HG03108 (cell line): ENCODE data around the gene ZNF280B.
"Not testable (repeated sequence)": the region's sequence is repeated elsewhere in the genome, so short reads cannot be mapped to it uniquely, and the experiment has no call there.

Source experiments
- ATAC-seq: cut with Tn5 transposase; IDR thresholded peaks from one replicate; pipeline ENCODE4 v1.9.1; 2021; ENCODE audit warnings: moderate library complexity; ENCODE audit not compliant: unreplicated experiment

Gene ZNF280B

DNA sequence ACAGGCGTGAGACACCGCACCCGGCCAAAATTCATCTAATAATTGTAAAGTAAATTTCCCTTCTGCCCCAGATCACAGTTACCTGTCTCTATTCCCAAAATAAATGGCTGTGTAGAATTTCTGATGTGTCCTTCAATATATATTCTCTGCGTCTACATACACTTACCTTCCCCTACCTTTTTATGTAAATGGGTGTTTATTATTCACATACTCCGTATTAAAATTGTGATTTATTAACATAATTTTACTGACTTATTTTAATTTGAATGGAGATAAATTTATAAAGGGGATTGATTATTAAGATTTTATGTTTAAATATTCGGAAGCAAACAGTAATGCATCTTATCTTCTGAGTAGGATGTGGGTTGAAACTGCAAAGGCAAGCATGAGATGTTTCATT, 28.0 kb upstream of the ZNF280B start:
- ATAC-seq = no peak

DNA sequence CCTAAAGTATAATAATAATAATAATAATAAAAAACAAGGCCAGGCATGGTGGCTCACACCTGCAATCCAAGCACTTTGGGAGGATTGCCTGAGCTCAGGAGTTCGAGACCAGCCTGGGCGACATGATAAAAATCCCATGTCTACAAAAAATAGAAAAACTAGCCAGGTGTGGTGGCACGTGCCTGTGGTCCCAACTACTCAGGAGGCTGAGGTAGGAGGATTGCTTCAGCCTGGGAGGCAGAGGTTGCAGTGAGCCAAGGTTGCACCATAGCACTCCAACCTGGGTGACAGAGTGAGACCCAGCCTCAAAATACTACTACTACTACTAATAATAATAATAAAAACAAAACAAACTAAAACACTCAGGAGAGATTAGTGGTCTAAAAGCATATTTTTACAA, 27.1 kb upstream of the ZNF280B start:
- ATAC-seq = no peak

DNA sequence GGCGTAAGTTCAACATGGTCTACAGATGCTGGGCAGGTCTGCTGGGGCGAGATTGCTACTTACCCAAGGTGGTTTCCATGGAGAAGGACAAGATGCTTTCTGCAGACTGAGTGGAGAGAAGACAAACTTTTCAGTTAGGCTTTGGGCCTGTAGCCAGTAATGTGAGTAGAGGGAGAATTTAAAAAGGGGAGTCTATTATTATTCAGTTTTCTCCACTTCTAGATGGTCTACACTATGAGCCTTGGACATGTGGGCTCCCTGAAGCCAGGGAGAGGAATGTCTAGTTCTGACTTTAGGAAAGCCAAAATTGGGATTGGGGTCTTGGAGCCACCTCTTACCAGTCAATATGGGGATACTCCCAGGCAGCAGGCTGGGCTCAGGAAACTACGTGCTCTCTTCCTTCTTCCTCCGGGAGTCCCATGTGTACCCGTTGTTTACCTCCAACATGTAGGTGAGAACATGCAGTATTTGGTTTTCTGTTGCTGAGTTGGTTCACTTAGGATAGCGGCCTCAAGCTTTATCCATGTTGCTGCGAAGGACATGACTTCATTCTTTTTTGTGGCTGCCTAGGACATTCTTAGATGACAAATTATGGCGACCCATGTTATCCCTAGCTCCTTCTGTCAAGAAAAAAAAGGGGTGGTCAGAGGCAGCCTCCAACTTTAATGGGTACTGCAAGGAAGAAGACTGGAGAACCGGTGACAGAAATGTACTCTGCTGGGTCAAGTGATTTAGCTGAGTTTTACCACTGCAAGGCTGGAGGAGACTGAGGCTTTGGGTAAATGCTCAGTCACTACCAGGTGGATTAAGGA, 26.3 kb upstream of the ZNF280B start:
- ATAC-seq = no peak

DNA sequence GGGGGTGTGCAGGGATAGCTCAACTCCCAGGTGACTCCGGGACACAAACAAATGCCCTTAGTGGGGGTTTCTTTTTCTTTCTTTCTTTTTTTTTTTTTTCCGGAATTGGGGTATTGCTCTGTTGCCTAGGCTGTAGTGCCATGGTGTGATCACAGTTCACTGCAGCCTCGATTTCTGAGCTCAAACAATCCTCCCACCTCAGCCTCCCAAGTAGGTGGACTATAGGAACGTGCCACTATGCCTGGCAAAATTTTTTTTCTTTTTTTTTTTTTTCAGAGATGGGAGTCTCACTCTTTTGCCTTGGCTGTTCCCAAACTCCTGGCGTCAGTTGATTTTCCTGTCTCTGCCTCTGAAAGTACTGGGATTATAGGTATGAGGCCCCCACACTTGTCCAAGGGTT, 25.3 kb upstream of the ZNF280B start:
- no peak for ATAC-seq

DNA sequence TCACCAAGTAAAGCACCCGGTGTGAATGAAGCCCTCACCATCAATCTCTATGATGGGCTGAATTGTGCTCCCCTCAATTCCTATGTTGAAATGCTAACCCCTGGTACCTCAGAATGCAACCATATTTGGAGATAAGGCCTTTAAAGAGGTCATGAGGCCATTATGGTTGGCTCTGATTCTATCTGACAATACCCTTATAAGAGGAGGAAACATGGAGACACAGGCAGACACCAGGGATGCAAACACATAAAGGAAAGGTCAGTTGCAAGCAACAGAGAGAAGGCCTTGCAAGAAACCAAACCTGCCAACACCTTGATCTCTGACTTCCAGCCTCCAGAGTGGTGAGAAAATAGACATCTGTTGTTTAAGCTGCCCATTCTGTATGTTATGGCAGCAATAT, 24.9 kb upstream of the ZNF280B start:
- no peak for ATAC-seq

DNA sequence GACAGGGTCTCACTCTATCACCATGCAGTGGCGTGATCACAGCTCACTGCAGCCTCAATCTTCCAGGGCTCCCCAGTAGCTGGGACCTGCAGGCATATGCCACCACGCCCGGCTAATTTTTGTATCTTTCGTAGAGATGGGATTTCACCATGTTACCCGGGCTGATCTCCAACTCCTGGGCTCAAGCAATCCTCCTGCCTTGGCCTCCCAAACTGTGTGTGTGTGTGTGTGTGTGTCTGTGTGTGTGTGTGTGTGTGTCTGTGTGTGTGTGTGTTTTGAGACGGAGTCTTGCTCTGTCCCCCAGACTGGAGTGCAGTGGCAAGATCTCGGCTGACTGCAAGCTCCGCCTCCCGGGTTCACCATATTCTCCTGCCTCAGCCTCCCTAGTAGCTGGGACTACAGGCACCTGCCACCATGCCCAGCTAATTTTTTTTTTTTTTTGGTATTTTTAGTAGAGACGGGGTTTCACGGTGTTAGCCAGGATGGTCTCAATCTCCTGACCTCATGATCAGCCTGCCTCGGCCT, 24.1 kb upstream of the ZNF280B start:
- not testable (repeated sequence) for ATAC-seq

DNA sequence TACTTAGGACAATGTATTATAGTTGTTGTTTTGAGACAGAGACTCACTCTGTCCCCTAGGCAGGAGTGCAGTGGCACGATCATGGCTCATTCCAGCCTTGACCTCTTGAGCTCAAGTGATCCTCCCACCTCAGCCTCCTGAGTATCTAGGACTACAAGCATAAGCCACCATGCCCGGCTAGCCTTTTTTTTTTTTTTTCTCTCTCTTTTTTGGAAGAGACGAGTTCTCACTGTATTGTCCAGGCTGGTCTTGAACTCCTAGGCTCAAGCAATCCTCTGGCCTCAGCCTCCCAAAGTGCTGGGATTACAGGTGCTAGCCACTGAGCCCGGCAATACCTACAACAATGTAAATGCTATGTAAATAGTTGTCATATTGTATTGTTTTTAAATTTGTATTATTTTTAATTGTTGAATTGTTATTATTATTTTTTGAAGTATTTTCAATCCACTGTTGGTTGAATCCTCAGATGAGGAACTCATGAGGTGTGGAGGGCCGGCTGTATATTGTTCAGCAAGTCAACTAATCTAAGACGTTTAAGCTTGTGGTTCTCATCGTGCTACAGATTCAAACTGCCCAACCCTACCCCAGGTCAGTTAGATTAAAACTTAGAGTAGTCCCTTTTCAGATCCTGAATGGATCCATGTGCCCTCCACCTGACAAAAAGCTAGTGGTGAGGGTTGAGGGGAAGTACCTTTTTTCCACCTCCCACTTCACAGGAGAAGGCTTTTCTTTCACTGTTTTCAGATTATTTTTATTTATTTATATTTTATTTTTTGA, 23.4 kb upstream of the ZNF280B start:
- ATAC-seq = no peak

DNA sequence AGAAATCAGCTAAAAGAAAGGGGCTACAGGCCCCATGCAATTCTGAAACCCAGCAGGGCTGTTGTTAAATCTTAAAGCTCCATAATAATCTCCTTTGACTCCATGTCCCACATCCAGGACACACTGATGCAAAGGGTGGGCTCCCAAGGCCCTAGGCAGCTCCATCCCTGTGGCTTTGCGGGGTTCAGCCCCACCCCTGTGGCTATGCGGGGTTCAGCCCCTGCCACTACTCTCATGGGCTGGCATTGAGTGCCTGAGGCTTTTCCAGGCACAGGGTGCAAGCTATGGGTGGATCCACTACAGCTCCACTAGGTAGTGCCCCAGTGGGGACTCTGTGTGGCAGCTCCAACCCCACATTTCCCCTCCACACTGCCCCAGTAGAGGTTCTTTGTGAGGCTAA, 20.2 kb upstream of the ZNF280B start:
- ATAC-seq = no peak

DNA sequence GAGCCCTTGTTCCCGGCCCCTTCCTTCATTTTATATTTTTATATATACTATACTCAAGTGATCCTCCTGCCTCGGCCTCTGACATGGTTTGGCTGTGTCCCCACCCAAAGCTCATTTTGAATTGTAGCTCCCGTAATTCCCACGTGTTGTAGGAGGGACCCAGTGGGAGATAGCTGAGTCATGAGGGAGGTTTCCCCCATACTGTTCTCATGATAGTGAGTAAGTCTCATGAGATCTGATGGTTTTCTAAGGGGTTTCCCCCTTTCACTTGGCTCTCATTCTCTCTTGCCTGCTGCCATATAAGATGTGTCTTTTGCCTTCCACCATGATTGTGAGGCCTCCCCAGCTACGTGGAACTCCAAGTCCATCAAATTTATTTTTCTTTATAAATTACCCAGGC, 18.8 kb upstream of the ZNF280B start:
- no peak for ATAC-seq

DNA sequence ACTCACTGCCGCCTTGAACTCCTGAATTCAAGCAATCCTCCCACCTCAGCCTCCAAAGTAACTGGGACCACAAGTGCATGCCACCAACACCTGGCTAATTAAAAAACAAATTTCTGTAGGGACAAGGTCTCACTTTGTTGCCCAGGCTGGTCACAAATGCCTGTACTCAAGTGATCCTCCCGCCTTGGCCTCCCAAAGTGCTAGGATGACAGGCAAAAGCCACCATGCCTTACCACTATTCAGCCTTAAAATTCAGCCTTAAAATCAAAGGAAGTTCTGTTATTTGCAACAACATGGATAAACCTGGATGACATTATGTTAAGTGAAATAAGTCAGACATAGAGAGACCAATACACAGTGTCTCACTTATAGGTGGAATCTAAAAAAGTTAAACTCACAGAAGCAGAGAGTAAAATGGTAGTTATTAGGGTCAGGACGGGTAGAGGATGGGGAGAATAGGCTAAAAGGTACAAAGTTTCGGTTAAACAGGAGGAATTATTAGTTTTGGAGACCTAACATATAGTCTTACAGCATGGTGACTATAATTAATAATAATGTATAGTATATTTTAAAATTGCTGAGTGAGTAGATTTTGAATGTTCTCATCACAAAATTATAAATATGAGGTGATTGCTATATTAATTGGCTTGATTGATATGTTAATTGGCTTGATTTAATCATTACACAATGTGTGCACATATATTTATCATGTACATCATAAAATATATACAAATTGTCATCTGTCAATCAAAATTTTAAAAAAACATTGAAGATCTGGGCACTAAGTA, 17.8 kb upstream of the ZNF280B start:
- ATAC-seq = no peak

DNA sequence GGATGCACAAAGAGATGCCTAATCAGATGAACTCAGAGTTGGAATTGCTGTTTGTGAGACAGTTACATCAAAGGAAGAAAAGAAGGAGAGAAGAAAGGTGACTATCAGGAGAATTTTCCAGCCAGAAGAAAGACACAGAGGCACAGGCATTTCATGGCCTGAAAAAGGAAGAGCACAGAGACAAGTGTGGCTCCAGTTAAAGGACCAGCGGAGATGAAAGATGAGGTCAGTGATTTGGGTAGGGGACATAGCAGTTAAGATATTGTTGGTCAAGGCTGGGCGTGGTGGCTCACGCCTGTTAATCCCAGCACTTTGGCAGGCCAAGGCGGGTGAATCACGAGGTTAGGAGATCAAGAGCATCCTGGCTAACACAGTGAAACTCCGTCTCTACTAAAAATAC, 15.0 kb upstream of the ZNF280B start:
- ATAC-seq = no peak

DNA sequence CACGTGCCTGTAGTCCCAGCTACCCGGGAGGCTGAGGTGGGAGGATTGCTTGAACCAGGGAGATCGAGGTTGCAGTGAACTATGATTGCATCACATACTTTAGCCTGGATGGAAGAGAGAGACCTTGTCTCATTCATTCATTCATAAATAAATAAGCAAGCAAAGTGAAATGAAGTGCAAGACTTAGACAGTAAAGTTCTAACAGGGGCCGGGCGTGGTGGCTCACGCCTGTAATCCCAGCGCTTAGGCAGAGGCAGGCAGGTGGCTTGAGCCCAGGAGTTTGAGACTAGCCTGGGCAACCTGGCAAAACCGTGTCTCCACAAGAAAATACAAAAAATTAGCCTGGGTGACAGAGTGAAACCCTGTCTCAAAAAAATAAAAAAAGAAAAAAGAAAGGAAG, 13.1 kb upstream of the ZNF280B start:
- no peak for ATAC-seq

DNA sequence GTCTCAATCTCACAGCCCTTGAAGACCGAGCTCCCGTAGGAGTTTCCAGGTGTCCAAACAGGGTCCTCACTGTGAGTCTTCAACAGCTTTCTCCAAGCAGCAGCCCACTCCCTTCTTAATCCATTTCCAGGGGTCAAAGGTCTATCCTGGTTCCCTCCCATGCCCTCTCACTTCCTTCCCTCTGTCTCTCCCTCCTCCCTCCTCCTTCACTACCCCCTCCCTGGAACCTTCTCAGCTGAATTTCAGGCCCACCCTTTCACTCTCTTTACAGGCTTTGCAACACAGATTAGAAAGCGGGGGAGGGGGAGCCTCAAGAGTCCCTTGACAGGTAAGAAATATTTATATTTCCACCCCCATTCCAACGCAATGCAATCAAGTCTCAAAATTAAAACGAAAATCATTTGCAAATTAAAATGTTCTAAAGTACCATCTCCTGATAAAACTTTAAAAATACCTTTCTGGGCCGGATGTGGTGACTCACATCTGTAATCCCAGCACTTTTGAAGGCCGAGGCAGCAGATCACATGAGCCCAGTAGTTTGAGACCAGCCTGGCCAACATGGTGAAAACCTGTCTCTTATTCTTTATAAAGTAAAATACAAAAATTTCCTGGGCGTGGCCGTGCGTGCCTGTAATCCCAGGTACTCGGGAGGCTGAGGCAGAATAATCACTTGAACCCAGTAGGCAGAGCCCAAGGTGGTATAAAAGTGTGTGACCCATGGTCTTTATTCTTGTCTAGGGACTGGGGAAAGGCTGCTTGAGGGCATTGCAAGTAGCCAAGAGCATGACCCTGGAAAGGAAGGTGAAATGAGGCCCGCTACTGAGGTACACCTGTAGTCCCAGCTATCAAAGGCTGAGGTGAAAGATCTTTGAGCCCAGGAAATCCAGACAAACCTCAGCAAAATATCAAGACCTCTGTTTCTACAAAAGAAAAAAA, 12.4 kb upstream of the ZNF280B start:
- no peak for ATAC-seq

DNA sequence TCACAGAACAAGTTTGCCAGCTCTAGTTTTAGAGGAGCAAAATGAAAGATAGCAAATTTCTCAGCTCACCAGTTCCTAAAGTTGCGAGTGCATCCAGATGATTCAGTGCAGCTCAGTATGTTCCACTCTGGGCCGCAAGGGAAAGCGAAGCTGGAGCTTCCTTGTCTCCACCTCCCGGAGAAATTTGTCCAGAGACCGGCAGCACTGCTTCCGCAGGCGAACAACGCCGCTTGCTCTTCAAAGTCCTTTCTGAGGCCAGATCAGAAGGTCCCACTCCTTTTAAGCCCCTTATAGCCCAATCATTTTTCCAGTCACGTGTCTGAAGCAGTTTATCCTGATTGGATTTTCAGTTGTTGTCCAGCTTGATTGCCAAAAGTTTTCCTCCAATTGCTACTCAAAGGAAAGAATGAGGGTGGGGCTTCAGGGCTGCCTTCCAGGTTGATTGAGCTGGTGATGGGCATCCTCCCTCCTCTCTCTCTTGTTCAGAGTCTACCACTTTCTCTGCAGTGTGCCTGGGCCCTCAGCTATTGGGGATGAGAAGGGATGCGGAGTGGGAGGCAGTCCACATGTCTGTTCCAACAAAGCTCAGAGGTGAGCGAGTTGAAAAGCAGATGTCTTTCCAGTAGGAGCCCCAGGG, 11.6 kb upstream of the ZNF280B start, which contains the start of gene ZNF280A:
Gene ZNF280A (minus strand): TSS at position 251 of the 637 bp plus-strand sequence. CDS start 4,640 bp downstream, outside the sequence.
- no peak for ATAC-seq

DNA sequence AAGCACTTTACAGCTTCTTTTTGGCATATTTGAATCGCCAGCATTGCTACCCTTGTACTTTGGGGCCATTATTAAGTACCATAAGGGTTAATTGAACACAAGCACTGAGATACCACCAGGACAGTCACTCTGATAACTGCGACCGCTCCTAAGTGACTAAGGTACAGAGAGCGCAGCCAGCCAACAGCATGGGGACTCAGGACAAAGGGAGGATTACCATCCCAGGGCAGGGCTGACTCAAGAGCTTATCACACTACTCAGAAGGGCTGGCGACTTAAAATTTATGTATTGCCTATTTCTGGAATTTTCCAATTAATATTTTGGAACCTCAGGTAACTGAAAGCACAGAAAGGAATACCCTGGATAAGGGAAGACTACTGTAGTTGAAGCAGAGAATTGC, 11.0 kb upstream of the ZNF280B start:
- no peak for ATAC-seq

DNA sequence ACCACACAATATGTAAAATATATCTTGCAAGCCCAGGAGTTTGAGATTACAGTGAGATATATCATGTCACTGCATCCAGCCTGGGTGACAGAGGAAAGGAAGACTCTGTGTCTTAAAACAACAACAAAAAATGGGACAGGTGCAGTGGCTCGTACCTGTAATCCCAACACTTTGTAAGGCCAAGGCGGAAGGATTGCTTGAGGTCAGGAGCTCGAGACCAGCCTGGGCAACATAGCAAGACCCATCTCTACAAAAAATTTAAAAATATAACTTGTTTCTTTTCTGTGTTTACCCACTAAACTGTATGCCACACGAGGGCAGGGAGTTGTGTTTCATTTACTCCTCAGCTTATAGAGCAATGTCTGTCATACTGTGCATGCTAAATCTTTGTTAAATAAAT, 8.4 kb upstream of the ZNF280B start:
- no peak for ATAC-seq

DNA sequence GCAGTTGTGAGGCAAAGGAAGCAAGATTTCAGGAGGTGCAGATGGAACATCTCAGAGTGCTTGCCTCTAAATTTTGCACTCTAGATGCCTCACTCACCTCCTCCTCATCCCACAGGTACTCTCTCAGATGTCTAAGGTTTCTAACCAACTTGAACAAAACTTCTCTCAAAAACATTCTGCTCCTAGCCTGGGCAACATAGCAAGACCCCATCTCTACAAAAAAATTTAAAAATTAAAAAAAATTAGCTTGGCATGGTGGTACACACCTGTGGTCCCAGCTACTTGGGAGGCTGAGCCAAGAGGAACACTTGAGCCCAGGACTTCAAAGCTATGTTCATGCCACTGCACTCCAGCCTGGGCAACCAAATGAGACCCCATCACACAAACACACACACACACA, 7.3 kb upstream of the ZNF280B start:
- no peak for ATAC-seq

DNA sequence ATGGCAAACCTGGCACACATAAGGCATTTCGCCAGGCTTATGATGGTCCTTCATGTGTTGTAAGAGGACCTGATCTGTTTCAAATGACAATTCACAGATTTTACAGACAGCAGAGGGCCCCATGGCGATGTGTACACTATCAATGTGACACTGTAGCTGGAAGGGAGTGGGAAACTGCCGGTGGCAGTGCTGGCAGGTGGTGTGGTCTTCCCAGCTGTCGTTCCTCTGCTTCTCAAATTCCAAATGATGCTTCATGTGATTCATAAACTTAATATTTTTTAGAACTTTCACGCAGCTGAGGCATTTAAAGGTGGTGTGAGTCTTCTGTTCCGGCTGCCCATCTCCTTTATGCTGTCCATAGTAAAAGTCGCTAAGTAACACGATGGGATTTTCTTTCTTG, 5.9 kb upstream of the ZNF280B start:
- not testable (repeated sequence) for ATAC-seq

DNA sequence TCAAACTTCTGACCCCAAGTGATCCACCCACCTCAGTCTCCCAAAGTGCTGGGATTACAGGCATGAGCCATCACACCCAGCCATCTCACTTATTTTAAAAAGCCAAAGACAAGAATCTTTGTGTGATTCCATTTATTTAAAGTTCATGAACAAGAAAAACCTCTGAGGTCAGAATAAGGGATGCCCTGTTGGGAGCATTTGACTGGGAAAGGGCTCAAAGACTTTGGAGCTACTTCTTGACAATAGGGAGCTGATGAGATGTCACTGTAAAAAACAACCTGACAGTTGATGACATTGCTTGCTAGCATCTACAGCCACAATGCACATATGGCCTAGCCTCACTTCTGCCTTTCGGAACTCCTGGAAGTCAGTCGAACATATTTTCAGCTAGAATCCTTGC, 5.1 kb upstream of the ZNF280B start:
- ATAC-seq = no peak

DNA sequence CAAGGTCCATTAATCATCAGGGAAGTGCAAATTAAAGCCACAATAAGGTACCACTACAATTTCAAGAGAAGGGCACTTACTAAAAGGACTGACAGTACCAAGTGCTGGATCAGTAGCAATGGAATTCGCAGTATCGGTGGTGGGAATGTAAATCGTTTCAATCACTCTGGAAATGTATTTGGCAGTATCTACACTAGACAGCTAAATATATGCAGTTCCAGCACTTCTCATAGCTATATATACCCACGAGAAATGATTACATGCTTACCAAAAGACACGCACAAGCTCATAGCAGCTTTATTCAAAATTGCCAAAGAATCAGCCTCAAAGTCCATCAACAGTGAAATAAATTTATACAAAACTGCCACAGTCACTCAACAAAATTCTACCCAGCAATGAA, 4.4 kb upstream of the ZNF280B start:
- no peak for ATAC-seq
